Activated CD4-positive, alpha-beta memory T cell treated with anti-CD3 and anti-CD28 coated beads, Interleukin-2, amount 10 ng/mL, durations not matched to agents 7 days and 5 days (primary cell): ENCODE measurements around the gene C14orf132. TPM values are rescaled to one million over a fixed set of nuclear protein-coding genes. Genes with fewer than 3 reads are reported as not detected.
"Not testable (repeated sequence)": the region's sequence is repeated elsewhere in the genome, so short reads cannot be mapped to it uniquely, and the experiment has no call there.

ENCODE experiments used
- CTCF ChIA-PET: fragments of 350-600 bp; sonication (Branson Sonifier 250); formaldehyde crosslinking; loops from one replicate; lab custom pipeline; 2021; ENCODE audit warnings: antibody characterized with exemption, inconsistent platforms; lab: Charles Lee
- POLR2A ChIA-PET: fragments of 350-600 bp; sonication (Branson Sonifier 250); formaldehyde crosslinking; loops from one replicate; lab custom pipeline; 2021; ENCODE audit warnings: antibody characterized with exemption; lab: Charles Lee
- DNase-seq: peaks from one replicate; pipeline ENCODE4 v3.0.0-alpha.2; 2020
- H3K27ac Mint-ChIP-seq: one replicate; pipeline ENCODE4 v1.8.0; 2021; ENCODE audit warnings: mild to moderate bottlenecking, mixed read lengths
- H3K27me3 Mint-ChIP-seq: one replicate; pipeline ENCODE4 v1.8.0; 2021; ENCODE audit warnings: mixed read lengths
- H3K36me3 Mint-ChIP-seq: one replicate; pipeline ENCODE4 v1.8.0; 2021; ENCODE audit warnings: low read depth, mixed read lengths
- H3K4me1 Mint-ChIP-seq: one replicate; pipeline ENCODE4 v1.8.0; 2021; ENCODE audit warnings: mixed read lengths
- H3K4me3 Mint-ChIP-seq: one replicate; pipeline ENCODE4 v1.8.0; 2021; ENCODE audit warnings: mild to moderate bottlenecking, mixed read lengths
- H3K9me3 Mint-ChIP-seq: one replicate; pipeline ENCODE4 v1.8.0; 2021; ENCODE audit warnings: mixed read lengths
- total RNA-seq, 2 experiments: library from RNA; stranded (reverse); gene quantifications; one replicate each; pipeline ENCODE4 v1.2.3, GENCODE V29; 2021

Gene C14orf132
- 1 to 10 TPM; 1.1 to 1.2 TPM for total RNA-seq

GRCh38 chr14:96038920-96039632, at the start of gene C14orf132:
Gene C14orf132, plus strand, starts transcription at chr14:96039362. Its CDS starts 139 bp downstream, at chr14:96039501.
- peak; percentile 56 for DNase-seq
- CTCF ChIA-PET, result no interaction called here
- peak within 1 kb of the TSS; percentile 67 for H3K4me3 Mint-ChIP-seq
- POLR2A ChIA-PET, result no interaction called here
- no peak within 1 kb of the TSS for H3K27ac Mint-ChIP-seq
- H3K36me3 Mint-ChIP-seq, result no peaks in the 10 kb centered on the region
- H3K27me3 Mint-ChIP-seq, result peaks cover 46% of the 10 kb centered on the region
- H3K4me1 Mint-ChIP-seq, result peaks cover 13% of the 10 kb centered on the region
- no peaks in the 10 kb centered on the region for H3K9me3 Mint-ChIP-seq

GRCh38 chr14:95993768-95994592, 45.2 kb upstream of the C14orf132 start:
- ChIA-PET POLR2A (no interaction called here), CTCF (interaction anchor here (0.6 to 2.2 kb wide), 6 partner anchors 10 to 435 kb away, joined by 3 to 5 read pairs (median 3); no protein-coding TSS in a partner anchor)
- Mint-ChIP-seq H3K4me3 (no peak overlapping the region), H3K27ac (no peak overlapping the region), H3K9me3 (peaks cover 19% of the 10 kb centered on the region), H3K4me1 (no peaks in the 10 kb centered on the region), H3K36me3 (no peaks in the 10 kb centered on the region), H3K27me3 (peaks cover 20% of the 10 kb centered on the region)
- DNase-seq, result peak; percentile 22

- peaks cover 24% of the 10 kb centered on the region for H3K27me3 Mint-ChIP-seq
These were observed 44.6 kb upstream of the C14orf132 start for GRCh38 chr14:95994593-95994928.

GRCh38 chr14:95998656-95999055, 40.5 kb upstream of the C14orf132 start:
- CTCF ChIA-PET, result no interaction called here
- peaks cover 30% of the 10 kb centered on the region for H3K27me3 Mint-ChIP-seq
- no peaks in the 10 kb centered on the region for H3K4me1 Mint-ChIP-seq
- POLR2A ChIA-PET, result no interaction called here
- H3K36me3 Mint-ChIP-seq, result no peaks in the 10 kb centered on the region
- H3K4me3 Mint-ChIP-seq, result no peak overlapping the region
- no peak for DNase-seq
- H3K9me3 Mint-ChIP-seq, result no peaks in the 10 kb centered on the region
- H3K27ac Mint-ChIP-seq, result no peak overlapping the region

More at GRCh38 chr14:95994593-95994928, 44.6 kb upstream of the C14orf132 start:
- Mint-ChIP-seq H3K9me3 (peaks cover 19% of the 10 kb centered on the region), H3K27ac (no peak overlapping the region), H3K4me1 (no peaks in the 10 kb centered on the region), H3K4me3 (no peak overlapping the region), H3K36me3 (no peaks in the 10 kb centered on the region)
- POLR2A ChIA-PET, result no interaction called here
- CTCF ChIA-PET, result interaction anchor here (0.9 to 2.2 kb wide), 4 partner anchors 10 to 435 kb away, joined by 3 to 5 read pairs (median 3); no protein-coding TSS in a partner anchor
- DNase-seq, result no peak

GRCh38 chr14:96001866-96002497, 37.2 kb upstream of the C14orf132 start:
- Mint-ChIP-seq H3K9me3 (no peaks in the 10 kb centered on the region), H3K36me3 (no peaks in the 10 kb centered on the region), H3K27ac (no peak overlapping the region), H3K4me3 (no peak overlapping the region), H3K27me3 (peaks cover 41% of the 10 kb centered on the region), H3K4me1 (no peaks in the 10 kb centered on the region)
- DNase-seq, result no peak
- CTCF ChIA-PET, result no interaction called here
- POLR2A ChIA-PET, result no interaction called here

- CTCF ChIA-PET, result interaction anchor here (1.2 kb wide), 1 partner anchor 10 kb away, joined by 3 read pairs; no protein-coding TSS in a partner anchor
- Mint-ChIP-seq H3K9me3 (no peaks in the 10 kb centered on the region), H3K27me3 (peaks cover 41% of the 10 kb centered on the region), H3K4me1 (no peaks in the 10 kb centered on the region), H3K36me3 (no peaks in the 10 kb centered on the region), H3K4me3 (no peak overlapping the region), H3K27ac (no peak overlapping the region)
- POLR2A ChIA-PET, result no interaction called here
- no peak for DNase-seq
These were observed 36.7 kb upstream of the C14orf132 start for GRCh38 chr14:96002498-96002884.

GRCh38 chr14:96011131-96011530, 28.0 kb upstream of the C14orf132 start:
- no peak for DNase-seq
- POLR2A ChIA-PET, result no interaction called here
- CTCF ChIA-PET, result no interaction called here
- H3K36me3 Mint-ChIP-seq, result peaks cover 3% of the 10 kb centered on the region
- H3K4me3 Mint-ChIP-seq, result no peak overlapping the region
- H3K27ac Mint-ChIP-seq, result no peak overlapping the region
- H3K4me1 Mint-ChIP-seq, result no peaks in the 10 kb centered on the region
- peaks cover 8% of the 10 kb centered on the region for H3K27me3 Mint-ChIP-seq
- H3K9me3 Mint-ChIP-seq, result peaks cover 10% of the 10 kb centered on the region

GRCh38 chr14:96011607-96012006, 27.6 kb upstream of the C14orf132 start:
- ChIA-PET CTCF (no interaction called here), POLR2A (no interaction called here)
- no peaks in the 10 kb centered on the region for H3K4me1 Mint-ChIP-seq
- H3K36me3 Mint-ChIP-seq, result peaks cover 3% of the 10 kb centered on the region
- DNase-seq, result no peak
- H3K4me3 Mint-ChIP-seq, result no peak overlapping the region
- H3K27me3 Mint-ChIP-seq, result peaks cover 4% of the 10 kb centered on the region
- peaks cover 10% of the 10 kb centered on the region for H3K9me3 Mint-ChIP-seq
- H3K27ac Mint-ChIP-seq, result no peak overlapping the region

- POLR2A ChIA-PET, H3K9me3 Mint-ChIP-seq, H3K27ac Mint-ChIP-seq, CTCF ChIA-PET, H3K36me3 Mint-ChIP-seq, H3K4me1 Mint-ChIP-seq, H3K4me3 Mint-ChIP-seq, DNase-seq: not testable (repeated sequence)
- H3K27me3 Mint-ChIP-seq, result peaks cover 14% of the 10 kb centered on the region
These were observed 26.4 kb upstream of the C14orf132 start for GRCh38 chr14:96012757-96013156.

GRCh38 chr14:96014176-96014575, 25.0 kb upstream of the C14orf132 start:
- Mint-ChIP-seq H3K4me1 (no peaks in the 10 kb centered on the region), H3K4me3 (no peak overlapping the region), H3K27me3 (peaks cover 14% of the 10 kb centered on the region), H3K36me3 (peaks cover 3% of the 10 kb centered on the region), H3K9me3 (peaks cover 10% of the 10 kb centered on the region), H3K27ac (no peak overlapping the region)
- DNase-seq, result no peak
- ChIA-PET CTCF (no interaction called here), POLR2A (no interaction called here)

GRCh38 chr14:96016501-96017160, 22.5 kb upstream of the C14orf132 start:
- no peak for DNase-seq
- H3K27ac Mint-ChIP-seq, result no peak overlapping the region
- peaks cover 2% of the 10 kb centered on the region for H3K9me3 Mint-ChIP-seq
- POLR2A ChIA-PET, result no interaction called here
- H3K4me3 Mint-ChIP-seq, result no peak overlapping the region
- H3K27me3 Mint-ChIP-seq, result peaks cover 14% of the 10 kb centered on the region
- CTCF ChIA-PET, result no interaction called here
- peaks cover under 1% of the 10 kb centered on the region for H3K36me3 Mint-ChIP-seq
- no peaks in the 10 kb centered on the region for H3K4me1 Mint-ChIP-seq

GRCh38 chr14:96017882-96018281, 21.3 kb upstream of the C14orf132 start:
- no peak for DNase-seq
- ChIA-PET CTCF (no interaction called here), POLR2A (no interaction called here)
- Mint-ChIP-seq H3K36me3 (no peaks in the 10 kb centered on the region), H3K27ac (no peak overlapping the region), H3K27me3 (peaks cover 14% of the 10 kb centered on the region), H3K9me3 (no peaks in the 10 kb centered on the region), H3K4me3 (no peak overlapping the region), H3K4me1 (no peaks in the 10 kb centered on the region)
